Activated T-helper 1 cell treated with anti-CD3 and anti-CD28 coated beads, Interleukin-12 subunit alpha, Interleukin-12 subunit beta, Interleukin-2, Interleukin-4 antibody, amounts not matched to agents 30 ng/mL and 10 ng/mL and 1 ng/mL, durations not matched to agents 14 hours and 24 hours and 36 hours (primary cell): Measurements from ENCODE around the gene LGR6. TPM values are rescaled to one million over a fixed set of nuclear protein-coding genes. Genes with fewer than 3 reads are reported as not detected.

ENCODE experiments used
- DNase-seq: peaks from one replicate; pipeline ENCODE4 v3.0.0; 2021; ENCODE audit warnings: low spot score
- H3K27ac Mint-ChIP-seq: one replicate; pipeline ENCODE4 v1.8.0; 2021; ENCODE audit warnings: mild to moderate bottlenecking, mixed read lengths
- H3K27me3 Mint-ChIP-seq: one replicate; pipeline ENCODE4 v1.8.0; 2022; ENCODE audit warnings: mild to moderate bottlenecking, moderate library complexity, mixed read lengths; ENCODE audit not compliant: insufficient read depth
- H3K36me3 Mint-ChIP-seq: one replicate; pipeline ENCODE4 v1.8.0; 2021; ENCODE audit warnings: low read depth, mixed read lengths
- H3K4me1 Mint-ChIP-seq: one replicate; pipeline ENCODE4 v1.8.0; 2021; ENCODE audit warnings: low read depth, mixed read lengths
- H3K4me3 Mint-ChIP-seq: one replicate; pipeline ENCODE4 v1.8.0; 2021; ENCODE audit warnings: mild to moderate bottlenecking, moderate library complexity, mixed read lengths
- H3K9me3 Mint-ChIP-seq: one replicate; pipeline ENCODE4 v1.8.0; 2021; ENCODE audit warnings: mixed read lengths
- intact Hi-C: fragments of 100-400 bp; cut with micrococcal nuclease; formaldehyde crosslinking; loops from one replicate; pipeline ENCODE4 v1.15.1; 2024
- total RNA-seq: library from RNA; stranded (reverse); gene quantifications from 2 replicates; pipeline ENCODE4 v1.2.3, GENCODE V29; 2022

LGR6 gene
- total RNA-seq, 1 donor from 2014 or later = not detected

DNA sequence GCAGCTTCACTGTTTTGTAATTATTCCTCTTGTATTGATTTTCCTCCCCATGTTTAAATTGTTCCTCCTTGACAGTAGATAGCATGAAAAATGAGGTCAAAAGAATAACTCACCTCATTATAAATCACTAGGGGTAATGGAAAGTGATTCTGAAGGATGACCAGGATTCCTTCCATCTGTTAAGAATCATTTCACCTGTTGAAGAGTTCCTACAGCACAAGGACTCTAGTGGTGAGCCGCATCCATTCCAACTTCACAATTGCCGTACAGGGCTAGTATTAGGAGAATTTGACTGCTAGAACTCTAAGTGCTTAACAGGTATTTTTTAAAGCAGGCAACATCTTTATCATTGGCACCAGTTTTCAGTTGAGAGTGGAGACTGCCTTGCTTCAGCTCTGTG, 168.6 kb downstream of the LGR6 start:
- Mint-ChIP-seq H3K36me3 (no peaks in the 10 kb centered on the region), H3K9me3 (no peaks in the 10 kb centered on the region), H3K27me3 (no peaks in the 10 kb centered on the region), H3K4me1 (no peaks in the 10 kb centered on the region), H3K4me3 (no peak overlapping the region), H3K27ac (no peak overlapping the region)
- intact Hi-C loops = no loop called here
- DNase-seq = no peak

DNA sequence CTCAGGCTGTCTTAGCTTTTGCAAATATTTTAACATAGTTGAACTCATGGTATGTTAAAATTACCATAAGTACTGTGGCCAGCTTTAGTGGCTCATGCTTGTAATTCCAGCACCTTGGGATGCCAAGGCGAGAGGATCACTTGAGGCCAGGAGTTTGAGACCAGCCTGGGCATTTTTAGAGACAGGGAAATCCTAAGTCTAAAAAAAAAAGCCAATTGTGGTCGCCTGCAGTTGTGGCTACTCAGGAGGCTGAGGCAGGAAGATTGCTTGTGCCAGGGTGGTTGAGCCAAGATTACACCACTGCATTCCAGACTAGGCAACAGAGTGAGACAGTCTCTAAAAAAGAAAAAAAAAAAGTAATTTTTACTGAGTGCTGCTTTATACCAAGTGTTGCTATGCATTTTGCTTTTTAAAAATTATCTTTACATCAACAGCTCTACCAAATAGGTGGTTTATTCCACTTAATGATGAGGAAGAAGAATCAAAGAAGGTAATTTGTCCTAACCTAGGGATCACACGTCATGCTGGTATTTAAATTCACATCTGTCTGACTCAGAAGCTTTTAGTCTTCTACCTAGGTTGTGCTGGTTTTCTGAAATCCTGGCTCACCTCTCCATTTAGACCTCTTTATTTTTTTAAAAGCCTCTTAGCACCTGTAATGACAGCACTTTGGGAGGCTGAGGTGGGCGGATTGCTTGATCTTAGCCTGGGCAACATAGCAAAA, 171.7 kb downstream of the LGR6 start:
- DNase-seq = no peak
- Mint-ChIP-seq H3K4me3 (no peak overlapping the region), H3K36me3 (no peaks in the 10 kb centered on the region), H3K4me1 (no peaks in the 10 kb centered on the region), H3K27me3 (no peaks in the 10 kb centered on the region), H3K9me3 (no peaks in the 10 kb centered on the region), H3K27ac (no peak overlapping the region)
- intact Hi-C loops = no loop called here

- Mint-ChIP-seq H3K27me3 (peaks cover 2% of the 10 kb centered on the region), H3K4me1 (no peaks in the 10 kb centered on the region), H3K4me3 (no peak overlapping the region), H3K36me3 (no peaks in the 10 kb centered on the region), H3K27ac (no peak overlapping the region), H3K9me3 (no peaks in the 10 kb centered on the region)
- intact Hi-C loops = no loop called here
- DNase-seq = no peak
Measured at GRCh38 chr1:202367271-202367670, 173.7 kb downstream of the LGR6 start.

Other genes starting within 250 kb of the LGR6 start
- not detected in 2 replicates for gene LMOD1, start 247.3 kb upstream of the LGR6 start, total RNA-seq
- gene TIMM17A, start 238.3 kb upstream of the LGR6 start, total RNA-seq = 117 and 127 TPM in 2 replicates
- gene RNPEP, start 211.2 kb upstream of the LGR6 start, total RNA-seq = 31.1 and 34.2 TPM in 2 replicates
- 0.23 and 0.59 TPM in 2 replicates for gene ELF3, start 183.2 kb upstream of the LGR6 start, total RNA-seq
- not detected in 2 replicates for gene GPR37L1, start 70.9 kb upstream of the LGR6 start, total RNA-seq
- gene ARL8A, start 49.1 kb upstream of the LGR6 start, total RNA-seq = 56.6 and 69.0 TPM in 2 replicates
- 584 and 597 TPM in 2 replicates for gene PTPN7, start 33.2 kb upstream of the LGR6 start, total RNA-seq
- 82.9 and 88.1 TPM in 2 replicates for gene UBE2T, start 148.1 kb downstream of the LGR6 start, total RNA-seq
- 11.1 and 15.8 TPM in 2 replicates for gene PPP1R12B, start 154.9 kb downstream of the LGR6 start, total RNA-seq